Activated CD8-positive, alpha-beta memory T cell treated with anti-CD3 and anti-CD28 coated beads for 1 hour (primary cell): Measurements from ENCODE around the gene STEEP1.

Source experiments
- DNase-seq, 2 donors: peaks; one replicate each; pipeline ENCODE4 v3.0.0-alpha.2; 2020; ENCODE audit warnings: low read depth in 1 of 2; ENCODE audit errors: extremely low read depth in 1 of 2

The STEEP1 gene

DNA sequence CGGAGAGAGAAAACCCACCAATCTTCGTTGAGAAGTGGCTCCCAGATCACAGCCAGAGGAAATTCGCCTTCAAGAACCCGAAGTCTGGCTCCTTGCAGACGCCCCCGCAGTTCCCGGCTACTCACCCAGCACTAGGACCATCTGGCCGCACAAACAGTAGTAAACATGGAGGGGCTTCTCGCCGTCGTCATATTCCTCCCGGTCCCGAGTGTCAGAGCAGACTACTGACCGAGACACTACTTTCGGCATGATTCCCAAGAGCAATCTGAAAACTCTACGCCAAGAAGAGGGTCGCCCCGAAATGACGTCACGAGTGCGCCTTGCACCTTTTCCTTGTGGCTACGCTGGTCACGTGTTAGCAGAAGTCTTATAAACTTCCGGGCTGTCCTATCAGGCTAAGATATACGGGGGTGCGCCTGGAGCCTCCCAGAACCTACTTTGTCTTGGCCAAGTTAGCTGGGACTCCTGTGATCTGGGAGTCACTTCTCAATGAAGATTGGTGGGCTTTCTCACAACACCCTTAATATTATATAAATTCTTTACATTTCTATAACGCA, at the start of gene STEEP1:
Gene STEEP1 (minus strand): TSS at position 303 of the 557 bp plus-strand sequence. CDS start 54 bp downstream, at position 249.
- DNase-seq, result peak; percentile 73 to 75

- no peak for DNase-seq
These were observed 49.6 kb upstream of the STEEP1 start for GRCh38 chrX:119614776-119615175.

GRCh38 chrX:119607018-119607389, 41.8 kb upstream of the STEEP1 start:
- no peak for DNase-seq

GRCh38 chrX:119606280-119607017, 41.2 kb upstream of the STEEP1 start, which contains the start of gene NKRF:
Gene NKRF (minus strand): TSS chrX:119606424.
- peak; percentile 79 to 82 for DNase-seq

DNA sequence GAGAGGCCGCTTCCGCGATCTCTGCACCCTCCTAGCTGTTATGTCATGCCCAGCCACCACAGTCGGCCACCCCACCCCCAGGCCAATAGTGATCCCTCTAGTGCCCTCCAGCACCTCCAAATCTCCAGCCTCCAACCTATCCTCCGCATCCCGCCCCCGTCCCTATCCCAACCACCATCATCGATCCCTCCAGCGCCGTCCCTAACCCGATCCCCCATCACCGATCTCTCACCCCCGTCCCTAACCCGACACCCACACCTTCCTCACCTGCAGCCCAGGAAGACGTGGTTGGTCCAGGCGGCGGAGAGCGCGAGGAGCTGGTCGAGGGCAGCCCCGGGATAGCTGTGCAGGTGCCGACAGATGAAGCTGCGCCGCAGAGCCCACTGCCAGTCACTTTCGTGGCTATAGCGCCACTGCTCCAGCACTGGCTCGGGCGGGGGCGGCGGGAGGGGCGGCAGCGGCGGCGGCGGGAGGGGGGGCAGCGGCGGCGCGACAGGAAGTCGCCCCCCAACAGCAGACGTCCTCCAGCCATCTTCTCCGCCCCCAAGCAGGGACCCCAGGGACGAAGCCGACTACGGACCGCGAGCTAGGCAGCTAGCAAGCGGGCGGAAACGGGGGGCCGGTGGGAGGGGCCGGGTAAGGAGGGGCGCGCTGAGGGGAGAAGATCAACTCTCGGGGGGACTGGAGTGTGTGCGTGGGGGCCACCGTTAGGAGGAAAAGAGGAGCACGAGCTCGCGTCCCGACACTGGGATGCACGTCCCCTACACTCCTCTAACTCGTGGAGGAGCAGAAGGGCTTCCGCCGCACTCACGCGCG, 40.5 kb upstream of the STEEP1 start:
- DNase-seq, result peak; percentile 12 to 27

DNA sequence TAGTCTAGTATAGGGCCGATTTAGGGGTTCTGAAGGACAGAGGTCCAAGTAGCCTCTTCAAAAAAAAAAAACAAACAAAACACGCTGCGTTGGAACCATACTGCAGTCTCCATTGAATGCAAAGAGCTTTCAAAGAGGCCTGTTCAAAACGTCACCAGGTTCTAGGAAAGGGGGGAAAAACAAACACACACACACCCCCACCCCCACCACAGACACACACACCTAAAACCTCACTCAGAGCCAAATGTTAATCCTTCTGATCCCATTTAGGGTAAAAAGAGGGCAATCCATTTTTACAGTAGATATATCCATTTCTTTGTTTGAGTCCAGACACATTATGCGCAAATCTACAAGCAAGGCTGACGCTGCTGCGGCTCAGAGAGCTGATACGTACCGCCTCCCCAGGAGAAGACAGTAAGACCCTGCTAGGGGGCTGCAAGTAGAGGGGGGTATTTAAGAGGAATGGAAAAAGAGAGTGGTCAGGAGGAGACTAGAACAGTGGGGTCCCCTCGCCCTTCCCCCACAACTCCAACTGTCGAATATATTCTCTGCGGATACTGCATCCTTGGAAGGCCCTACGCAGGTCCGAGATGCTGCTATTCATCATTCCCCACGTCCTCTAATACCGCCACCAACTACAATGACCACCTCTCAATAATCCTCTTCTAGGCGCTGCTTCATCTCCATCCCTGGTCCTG, 39.7 kb upstream of the STEEP1 start:
- DNase-seq, result no peak

DNA sequence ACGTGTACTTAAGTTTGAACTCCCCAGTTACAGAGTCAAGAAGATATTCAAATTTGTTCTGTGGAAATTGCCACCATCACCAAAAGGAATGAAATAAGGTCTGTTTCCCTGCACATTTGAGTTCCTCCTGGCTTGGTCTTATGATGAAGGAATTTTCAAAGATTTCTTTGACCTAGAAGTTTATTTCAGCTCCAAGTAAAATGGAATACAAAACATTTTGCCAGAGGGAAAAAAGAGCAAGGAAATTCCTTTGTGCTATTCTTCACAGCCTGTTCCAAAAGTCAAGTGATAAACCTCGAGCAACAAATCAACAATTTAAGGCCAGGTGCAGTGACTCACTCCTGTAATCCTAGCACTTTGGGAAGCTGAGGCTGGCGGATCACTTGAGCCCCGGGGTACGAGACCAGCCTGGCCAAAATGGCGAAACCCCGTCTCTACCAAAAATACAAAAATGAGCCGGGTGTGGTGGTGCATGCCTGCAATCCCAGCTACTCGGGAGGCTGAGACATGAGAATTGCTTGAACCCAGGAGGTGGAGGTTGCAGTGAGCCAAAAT, 37.6 kb upstream of the STEEP1 start:
- DNase-seq, result no peak

- DNase-seq, result no peak
These were observed 24.6 kb upstream of the STEEP1 start for GRCh38 chrX:119589810-119590209.

- no peak for DNase-seq
These were observed 18.3 kb upstream of the STEEP1 start for GRCh38 chrX:119583431-119584059.

- no peak for DNase-seq
These were observed 14.2 kb upstream of the STEEP1 start for GRCh38 chrX:119579414-119579813.

GRCh38 chrX:119574394-119575266, 9.4 kb upstream of the STEEP1 start, which contains the start of gene UBE2A:
Gene UBE2A (plus strand): TSS chrX:119574563. CDS start chrX:119574712, 149 bp downstream.
- peak; percentile 68 to 79 for DNase-seq

DNA sequence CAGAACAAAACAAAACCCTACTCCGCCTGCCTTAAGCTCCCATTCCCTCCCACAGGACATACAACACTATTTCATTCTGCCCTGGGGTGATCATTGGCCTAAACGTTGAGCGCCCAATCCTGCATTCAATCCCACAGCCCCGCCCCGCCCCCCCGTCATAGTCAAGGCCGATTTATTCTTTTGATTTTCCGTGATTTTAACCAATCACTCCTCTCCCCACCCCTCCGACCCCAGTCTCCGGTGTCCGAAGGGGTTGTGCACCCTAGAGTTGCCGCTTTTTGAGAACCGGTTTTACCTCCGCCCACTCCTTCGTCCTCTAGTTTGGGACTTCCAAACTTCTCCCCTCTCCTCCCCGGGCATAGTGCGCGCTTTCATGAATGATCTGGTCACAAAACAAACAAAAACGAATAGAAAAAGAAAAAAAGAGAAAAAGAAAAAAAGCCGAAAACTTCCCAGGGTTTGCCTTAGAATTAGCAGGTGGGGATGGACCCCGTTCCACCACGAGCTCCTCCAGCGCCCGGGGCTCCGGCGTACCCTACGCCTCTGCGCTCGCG, 8.7 kb upstream of the STEEP1 start:
- no peak for DNase-seq

- DNase-seq, result no peak
These were observed 8.0 kb upstream of the STEEP1 start for GRCh38 chrX:119573222-119573621.

- no peak for DNase-seq
These were observed 5.2 kb upstream of the STEEP1 start for GRCh38 chrX:119570351-119570835.

DNA sequence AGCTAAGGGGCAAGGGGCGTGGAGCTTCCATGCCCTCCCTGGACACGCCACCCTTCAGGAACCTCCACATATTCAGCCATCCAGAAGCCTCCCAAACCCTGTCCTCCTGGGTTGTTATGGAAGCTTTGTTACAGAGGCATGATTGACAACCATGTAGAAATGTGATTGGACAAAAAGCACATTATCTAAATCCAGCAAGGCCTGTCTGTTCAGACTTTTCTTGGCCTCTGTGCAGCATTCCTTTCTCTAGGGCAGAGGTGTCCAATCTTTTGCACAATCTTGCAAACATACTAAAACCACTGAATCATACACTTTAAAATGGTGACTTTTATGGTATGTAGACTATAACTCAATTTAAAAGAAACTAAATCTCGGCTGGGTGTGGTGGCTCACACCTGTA, 12.7 kb downstream of the STEEP1 start:
- DNase-seq, result no peak

- no peak for DNase-seq
These were observed 15.7 kb downstream of the STEEP1 start for GRCh38 chrX:119549327-119550016.

GRCh38 chrX:119541188-119541587, 24.0 kb downstream of the STEEP1 start:
- no peak for DNase-seq

DNA sequence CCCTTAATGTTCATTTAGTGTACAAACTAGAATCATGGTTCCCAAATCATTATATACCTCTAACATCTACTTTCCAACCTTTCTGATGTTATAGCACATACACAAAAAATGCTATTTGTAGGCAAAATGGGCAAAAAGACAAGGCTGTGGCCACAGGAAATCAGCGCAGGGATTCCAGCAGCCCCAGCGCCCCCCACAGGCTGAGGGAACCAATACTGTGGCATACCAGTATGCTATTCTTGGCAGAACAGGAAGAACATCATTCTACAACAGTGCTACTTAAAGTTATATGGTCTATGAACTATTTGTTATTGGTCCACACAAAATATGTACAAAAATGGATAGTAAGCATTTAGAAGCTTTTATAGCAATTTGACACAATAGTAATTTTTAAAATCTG, 25.3 kb downstream of the STEEP1 start:
- DNase-seq, result no peak
